ENCODE measurements around the gene FRMPD4. TPM values are rescaled to one million over a fixed set of nuclear protein-coding genes. Genes with fewer than 3 reads are reported as not detected.

The FRMPD4 gene
- total and polyA plus RNA-seq, 9 donors: 0.01 to 0.20 (median 0.05) TPM; not detected in 6

DNA sequence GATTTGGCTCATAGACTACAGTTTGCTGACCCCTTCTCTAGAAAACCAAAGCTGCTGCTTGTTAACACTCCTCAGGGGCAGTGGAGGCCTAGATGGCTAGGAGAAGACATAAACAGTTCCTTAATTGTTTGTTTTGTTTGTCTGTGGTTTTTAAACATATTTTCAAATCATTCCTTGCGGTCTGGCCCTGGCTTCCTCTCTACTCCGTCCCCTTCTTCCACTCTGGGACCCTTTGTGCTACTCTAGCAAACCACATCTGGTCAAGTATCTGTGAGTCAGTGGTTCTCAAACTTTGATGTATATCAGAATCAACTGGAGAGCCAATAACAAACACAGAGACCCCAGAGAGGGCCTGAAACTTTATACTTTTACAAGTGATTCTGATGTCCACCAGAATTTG is 36.1 kb downstream of the FRMPD4 start:
- WGBS, 3 donors: 15 to 33% (median 22%) methylated on average over 2 of the region's 2 CpGs
- no peak for DNase-seq

DNA sequence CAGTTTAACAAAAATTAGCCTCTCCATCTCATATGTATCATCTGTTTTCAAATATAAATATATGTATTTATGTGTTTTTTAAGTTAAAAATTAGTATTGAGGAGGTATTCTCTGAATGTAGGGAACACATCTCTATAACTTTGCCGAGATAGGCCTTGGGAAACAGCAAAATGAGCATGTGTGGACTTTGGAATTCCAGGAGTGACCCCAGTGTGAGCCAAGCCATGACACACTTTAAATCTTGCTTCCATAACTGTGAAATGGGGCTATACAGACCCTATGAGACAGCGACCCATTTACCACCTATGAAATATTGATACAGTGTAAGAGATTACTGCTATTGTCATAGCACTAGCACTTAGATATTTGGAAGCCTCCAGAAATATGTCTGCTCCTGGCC is 58.8 kb downstream of the FRMPD4 start:
- H3K9me3 ChIP-seq: no peaks in the 10 kb centered on the region
- intact Hi-C loops (cut with DNase I): no loop called here
- H3K36me3 ChIP-seq: no peaks in the 10 kb centered on the region
- no peaks in the 10 kb centered on the region for H3K4me1 ChIP-seq (ENCODE audit: insufficient read depth)
- no peaks in the 10 kb centered on the region for H3K27me3 ChIP-seq
- DNase-seq: no peak
- TF ChIP-seq, protein P1, sequence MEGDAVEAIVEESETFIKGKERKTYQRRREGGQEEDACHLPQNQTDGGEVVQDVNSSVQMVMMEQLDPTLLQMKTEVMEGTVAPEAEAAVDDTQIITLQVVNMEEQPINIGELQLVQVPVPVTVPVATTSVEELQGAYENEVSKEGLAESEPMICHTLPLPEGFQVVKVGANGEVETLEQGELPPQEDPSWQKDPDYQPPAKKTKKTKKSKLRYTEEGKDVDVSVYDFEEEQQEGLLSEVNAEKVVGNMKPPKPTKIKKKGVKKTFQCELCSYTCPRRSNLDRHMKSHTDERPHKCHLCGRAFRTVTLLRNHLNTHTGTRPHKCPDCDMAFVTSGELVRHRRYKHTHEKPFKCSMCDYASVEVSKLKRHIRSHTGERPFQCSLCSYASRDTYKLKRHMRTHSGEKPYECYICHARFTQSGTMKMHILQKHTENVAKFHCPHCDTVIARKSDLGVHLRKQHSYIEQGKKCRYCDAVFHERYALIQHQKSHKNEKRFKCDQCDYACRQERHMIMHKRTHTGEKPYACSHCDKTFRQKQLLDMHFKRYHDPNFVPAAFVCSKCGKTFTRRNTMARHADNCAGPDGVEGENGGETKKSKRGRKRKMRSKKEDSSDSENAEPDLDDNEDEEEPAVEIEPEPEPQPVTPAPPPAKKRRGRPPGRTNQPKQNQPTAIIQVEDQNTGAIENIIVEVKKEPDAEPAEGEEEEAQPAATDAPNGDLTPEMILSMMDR (IDR thresholded peaks at IDR 0.05): no peak
- no peak for TF ChIP-seq POLR2A (IDR thresholded peaks at IDR 0.05)
- TF ChIP-seq EP300 (IDR thresholded peaks at IDR 0.05): no peak
- WGBS, 3 donors: 69 to 75% (median 74%) methylated on average over 2 of the region's 2 CpGs
- H3K4me3 ChIP-seq: no peak overlapping the region
- H3K27ac ChIP-seq: no peak overlapping the region

More for the DNA sequence above, 36.1 kb downstream of the FRMPD4 start:
- Histone ChIP-seq H3K4me3 (no peak overlapping the region), H3K27me3 (no peaks in the 10 kb centered on the region), H3K36me3 (no peaks in the 10 kb centered on the region), H3K27ac (no peak overlapping the region), H3K4me1 (ENCODE audit: insufficient read depth) (no peaks in the 10 kb centered on the region), H3K9me3 (no peaks in the 10 kb centered on the region)
- intact Hi-C loops (cut with DNase I): no loop called here
- TF ChIP-seq EP300 (IDR thresholded peaks at IDR 0.05) (no peak), POLR2A (IDR thresholded peaks at IDR 0.05) (no peak)
- TF ChIP-seq, protein P1 (IDR thresholded peaks at IDR 0.05): no peak

DNA sequence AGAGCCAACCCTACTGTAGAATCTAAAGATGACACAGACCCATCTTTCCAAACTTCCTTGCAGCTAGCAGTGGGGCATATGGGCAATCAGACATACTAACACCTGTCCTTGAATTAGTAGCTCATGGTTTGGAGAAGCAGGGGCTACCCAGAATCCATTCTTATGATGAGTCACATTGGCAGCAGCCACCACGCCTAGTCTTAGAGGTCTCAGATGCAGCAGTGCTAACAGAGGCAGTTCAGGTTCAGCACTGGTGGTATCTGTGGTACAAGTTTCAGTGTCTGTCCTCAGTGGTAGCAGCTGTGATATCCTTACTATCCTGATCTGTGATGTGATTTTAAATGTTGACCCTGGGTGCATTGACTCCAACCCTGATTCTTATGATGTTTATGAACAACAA is 68.1 kb downstream of the FRMPD4 start:
- no peaks in the 10 kb centered on the region for H3K36me3 ChIP-seq
- no peaks in the 10 kb centered on the region for H3K9me3 ChIP-seq
- TF ChIP-seq EP300 (IDR thresholded peaks at IDR 0.05): no peak
- TF ChIP-seq POLR2A (IDR thresholded peaks at IDR 0.05): no peak
- TF ChIP-seq, protein P1 (IDR thresholded peaks at IDR 0.05): no peak
- intact Hi-C loops (cut with DNase I): no loop called here
- WGBS, 3 donors: 67 to 95% (median 70%) methylated on average over 1 of the region's 1 CpG
- H3K4me1 ChIP-seq (ENCODE audit: insufficient read depth): no peaks in the 10 kb centered on the region
- no peaks in the 10 kb centered on the region for H3K27me3 ChIP-seq
- no peak overlapping the region for H3K27ac ChIP-seq
- no peak overlapping the region for H3K4me3 ChIP-seq
- DNase-seq: no peak

DNA sequence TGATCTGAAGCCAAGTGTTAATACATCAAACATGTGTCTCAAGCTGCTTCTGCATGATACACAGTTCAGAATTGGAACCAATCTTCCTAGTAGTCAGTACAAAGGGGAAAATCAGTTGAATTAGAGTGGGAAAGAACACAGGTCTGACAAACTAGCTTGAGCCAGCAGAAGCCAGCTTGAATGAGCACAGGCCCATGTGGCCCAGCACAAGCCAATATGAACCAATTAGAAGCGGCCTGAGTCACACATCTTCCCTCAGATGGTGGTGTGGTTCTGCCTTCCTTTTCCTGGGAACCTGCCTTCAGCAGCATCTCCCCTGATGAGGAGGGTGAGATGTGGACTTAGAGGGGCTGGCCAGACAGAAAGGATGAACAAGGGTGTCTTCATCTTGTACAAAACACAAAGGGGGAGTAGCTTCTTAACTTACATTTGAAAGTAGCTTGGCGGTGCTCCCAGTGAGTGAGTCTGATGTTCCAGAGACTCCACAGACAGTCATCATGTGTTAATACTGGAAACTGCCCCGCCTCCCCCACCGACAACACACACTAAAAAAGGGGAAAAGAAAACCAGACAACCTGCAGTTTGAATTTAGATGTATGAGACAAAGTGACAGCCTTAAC is 72.0 kb downstream of the FRMPD4 start:
- H3K4me1 ChIP-seq (ENCODE audit: insufficient read depth): no peaks in the 10 kb centered on the region
- intact Hi-C loops (cut with DNase I): no loop called here
- 42 to 56% (median 50%) methylated on average over 4 of the region's 4 CpGs for WGBS, 3 donors
- H3K36me3 ChIP-seq: no peaks in the 10 kb centered on the region
- H3K27ac ChIP-seq: no peak overlapping the region
- no peaks in the 10 kb centered on the region for H3K9me3 ChIP-seq
- H3K4me3 ChIP-seq: no peak overlapping the region
- DNase-seq: no peak
- TF ChIP-seq EP300 (IDR thresholded peaks at IDR 0.05): no peak
- TF ChIP-seq POLR2A (IDR thresholded peaks at IDR 0.05): no peak
- TF ChIP-seq, protein P1 (IDR thresholded peaks at IDR 0.05): no peak
- no peaks in the 10 kb centered on the region for H3K27me3 ChIP-seq
